ENCODE results near the gene FOXE3. TPM values are rescaled to one million over a fixed set of nuclear protein-coding genes. Genes with fewer than 3 reads are reported as not detected.

FOXE3 gene
- total and polyA plus RNA-seq, 2 of the 8 experiments (the other 6 are each of a cell fraction or from before 2014, with no cell fraction given) = 0.18 TPM; not detected in 1

DNA sequence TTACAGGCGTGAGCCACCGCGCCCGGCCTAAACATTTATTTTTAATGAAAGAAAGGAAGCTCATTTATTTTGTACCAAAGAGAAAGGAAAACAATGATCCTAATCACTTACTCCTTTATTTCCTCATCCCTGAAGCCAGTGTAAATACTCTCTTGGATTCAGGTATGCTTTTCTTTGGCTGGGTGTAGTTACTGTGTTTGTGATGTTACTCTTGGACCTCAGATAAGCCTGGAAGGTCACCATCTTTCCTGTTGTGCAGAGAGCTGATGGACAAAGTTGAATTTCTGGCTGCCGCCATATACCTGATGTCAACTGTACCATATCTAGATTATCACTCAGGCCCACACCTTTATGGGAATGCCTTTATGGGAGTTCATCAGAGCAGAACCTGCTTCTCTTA lies 35.4 kb upstream of the FOXE3 start:
- H4K5ac ChIP-seq (ENCODE audit: insufficient read length, low read depth, low read length) = no peak overlapping the region
- H2BK20ac ChIP-seq (ENCODE audit: low read length) = no peak overlapping the region
- H4K20me1 ChIP-seq (replicated peaks in 1 of 2; ENCODE audit: control insufficient read depth in 1 of 2, insufficient read depth in 2 of 2, low read length in 2 of 2) = no peaks in the 10 kb centered on the region
- no peak overlapping the region for H3K23ac ChIP-seq (ENCODE audit: insufficient read length)
- H3K9me3 ChIP-seq (ENCODE audit: insufficient read depth in 2 of 2, low read depth in 1 of 2, low read length in 1 of 2) = no peaks in the 10 kb centered on the region
- H3K79me2 ChIP-seq (ENCODE audit: control insufficient read depth in 1 of 2, insufficient read depth in 2 of 2, low read length in 2 of 2) = no peaks in the 10 kb centered on the region
- no peaks in the 10 kb centered on the region for H3K36me3 ChIP-seq (ENCODE audit: control insufficient read depth in 2 of 4, insufficient read depth in 4 of 4, low read length in 3 of 4)
- H3K79me1 ChIP-seq (ENCODE audit: low read depth, low read length) = no peaks in the 10 kb centered on the region
- no peak overlapping the region for H2BK15ac ChIP-seq (ENCODE audit: low read length)
- ChIA-PET POLR2A (ENCODE audit: partially characterized antibody) (no interaction called here), CTCF (ENCODE audit: partially characterized antibody) (interaction anchor here (1.9 kb wide), 1 partner anchor 10 kb away, joined by 5 read pairs; no protein-coding TSS in a partner anchor)
- H3K4me2 ChIP-seq (ENCODE audit: insufficient read depth in 1 of 2, low read depth in 2 of 2, low read length in 2 of 2) = no peak overlapping the region
- no peaks in the 10 kb centered on the region for H3K23me2 ChIP-seq (ENCODE audit: low read depth, low read length)
- H3K18ac ChIP-seq (ENCODE audit: extremely low read depth, low read length) = no peak overlapping the region
- H4K91ac ChIP-seq (replicated peaks; ENCODE audit: insufficient read length, low read length) = no peak overlapping the region
- H2BK120ac ChIP-seq (replicated peaks; ENCODE audit: low read depth, low read length) = no peak overlapping the region
- H3K4me1 ChIP-seq (replicated peaks in 1 of 4; ENCODE audit: control insufficient read depth in 3 of 4, insufficient read depth in 4 of 4, low read length in 3 of 4) = peaks cover 0 to 3% (median under 1%) of the 10 kb centered on the region in 4 experiments; a peak in 1 of 7 replicates
- H3K27ac ChIP-seq (ENCODE audit: low read depth, low read length) = no peak overlapping the region
- H2AK5ac ChIP-seq (ENCODE audit: low read depth, low read length) = no peak overlapping the region
- H4K8ac ChIP-seq (ENCODE audit: extremely low read depth, insufficient read depth, low read length) = no peak overlapping the region
- H2AFZ ChIP-seq (ENCODE audit: low read length) = no peak overlapping the region
- H3K27me3 ChIP-seq (replicated peaks in 1 of 4; ENCODE audit: control insufficient read depth in 3 of 4, extremely low read depth in 1 of 4, insufficient read depth in 3 of 4, low read length in 3 of 4) = no peaks in the 10 kb centered on the region
- no peak overlapping the region for H2BK12ac ChIP-seq (ENCODE audit: low read depth, low read length)
- no peak overlapping the region for H3K56ac ChIP-seq (replicated peaks; ENCODE audit: insufficient read length, low read depth, low read length)
- DNase-seq (ENCODE audit: low read depth in 1 of 2, low spot score in 2 of 2) = no peak
- WGBS, 2 experiments (ENCODE audit: extremely low coverage in 1 of 2, insufficient coverage in 1 of 2, insufficient read length in 1 of 2, insufficient replicate concordance in 2 of 2, low coverage in 1 of 2, low lambda C conversion rate in 2 of 2, missing lambda C conversion rate in 1 of 2) = 97% methylated on average over 5 of the region's 5 CpGs; no CpG with 5 or more reads in 1 of the 2 experiments
- H3K9ac ChIP-seq (replicated peaks in 1 of 4; ENCODE audit: extremely low read depth in 1 of 4, low read depth in 3 of 4, low read length in 3 of 4) = no peak overlapping the region
- H3K4ac ChIP-seq (replicated peaks; ENCODE audit: insufficient read length, low read depth, low read length) = no peak overlapping the region
- H3K4me3 ChIP-seq (ENCODE audit: extremely low read depth in 1 of 4, insufficient read depth in 2 of 4, low read depth in 3 of 4, low read length in 4 of 4) = no peak overlapping the region
- H3K14ac ChIP-seq (ENCODE audit: insufficient read length) = no peak overlapping the region
- FAIRE-seq = no peak
- H2BK5ac ChIP-seq (ENCODE audit: low read depth, low read length) = no peak overlapping the region

Measured in H1 (cell line).